GM23338 (cell line): ENCODE measurements around the gene TRAF3.

ENCODE experiments used
- CREB1 ChIP-seq: fragments of 250-450 bp; sonication (Bioruptor Pico); IDR thresholded peaks from 2 replicates; pipeline ENCODE4 v1.5.0; 2020; ENCODE audit warnings: low read depth, mild to moderate bottlenecking, moderate library complexity
- CTCF ChIP-seq, 2 experiments: fragments of 200-600 bp in 1 of 2; sonication (generic) in 1 of 2; conservative IDR thresholded peaks; 2 replicates each; pipeline versions ENCODE4 v1.5.1 to v1.6.1; 2016 to 2017; ENCODE audit warnings: antibody characterized with exemption in 2 of 2, low read depth in 2 of 2, mild to moderate bottlenecking in 2 of 2, moderate library complexity in 1 of 2
- ETS1 ChIP-seq: IDR thresholded peaks from 2 replicates; pipeline ENCODE4 v1.6.1; 2016; ENCODE audit warnings: antibody characterized with exemption
- EZH2 ChIP-seq: fragments of 200-600 bp; sonication (generic); IDR thresholded peaks from one replicate; pipeline ENCODE4 v1.8.0; 2017; ENCODE audit warnings: antibody characterized with exemption, mild to moderate bottlenecking, low read depth; ENCODE audit not compliant: unreplicated experiment
- EZH2phosphoT487 ChIP-seq: fragments of 200-600 bp; sonication (generic); IDR thresholded peaks from one replicate; pipeline ENCODE4 v1.8.1; 2018; ENCODE audit warnings: antibody characterized with exemption; ENCODE audit not compliant: unreplicated experiment
- JUNB ChIP-seq: IDR thresholded peaks from one replicate; pipeline ENCODE4 v1.6.1; 2016; ENCODE audit warnings: antibody characterized with exemption; ENCODE audit not compliant: unreplicated experiment
- NANOG ChIP-seq: IDR thresholded peaks from 2 replicates; pipeline ENCODE4 v1.6.1; 2016; ENCODE audit warnings: antibody characterized with exemption, borderline replicate concordance
- POLR2AphosphoS5 ChIP-seq: IDR thresholded peaks from 2 replicates; pipeline ENCODE4 v1.6.1; 2016; ENCODE audit warnings: antibody characterized with exemption, low read depth
- REST ChIP-seq: IDR thresholded peaks from one replicate; pipeline ENCODE4 v1.6.1; 2018; ENCODE audit warnings: antibody characterized with exemption; ENCODE audit not compliant: unreplicated experiment
- STAT1 ChIP-seq: IDR thresholded peaks from one replicate; pipeline ENCODE4 v1.6.1; 2016; ENCODE audit warnings: antibody characterized with exemption; ENCODE audit not compliant: unreplicated experiment
- ZNF114 ChIP-seq: fragments of 250-450 bp; sonication (Bioruptor Pico); IDR thresholded peaks from 2 replicates; pipeline ENCODE4 v1.5.0; 2020; ENCODE audit warnings: mild to moderate bottlenecking, moderate library complexity
- ZNF331 ChIP-seq: fragments of 250-450 bp; sonication (Bioruptor Pico); IDR thresholded peaks from 2 replicates; pipeline ENCODE4 v1.5.0; 2020; ENCODE audit warnings: low read depth, mild to moderate bottlenecking, moderate library complexity
- ZNF462 ChIP-seq: fragments of 250-450 bp; sonication (Bioruptor Pico); IDR thresholded peaks from 2 replicates; pipeline ENCODE4 v1.5.0; 2020; ENCODE audit warnings: mild to moderate bottlenecking, moderate library complexity

- TF ChIP-seq POLR2AphosphoS5 (no peak), CTCF (conservative IDR thresholded peaks at IDR 0.05; ENCODE audit: low read depth in 2 of 2) (no peak), EZH2phosphoT487 (no peak), REST (no peak), EZH2 (no peak), STAT1 (no peak), JUNB (no peak), NANOG (no peak), CREB1 (CRISPR knock-in tag) (no peak), ETS1 (no peak), ZNF462 (CRISPR knock-in tag) (no peak), ZNF331 (CRISPR knock-in tag) (no peak), ZNF114 (CRISPR knock-in tag) (no peak)
Observed at GRCh38 chr14:102824832-102825231, 47.6 kb downstream of the TRAF3 start.
